ENCODE results near the gene HOXB4. TPM values are rescaled to one million over a fixed set of nuclear protein-coding genes. Genes with fewer than 3 reads are reported as not detected.

HOXB4 gene
- total and polyA plus RNA-seq, 2 donors (not counting 1 experiment from before 2014, with no cell fraction given): 3.8 to 8.9 TPM

GRCh38 chr17:48542698-48543106, 35.4 kb downstream of the HOXB4 start:
- no peaks in the 10 kb centered on the region for H3K9me3 ChIP-seq (ENCODE audit: control insufficient read depth, insufficient read depth, low read depth, low read length)
- H3K79me2 ChIP-seq (ENCODE audit: control insufficient read depth, insufficient read depth, low read length): peaks cover 78% of the 10 kb centered on the region
- no peaks in the 10 kb centered on the region for H3K27me3 ChIP-seq (ENCODE audit: control insufficient read depth, insufficient read depth, low read length)
- no peaks in the 10 kb centered on the region for H4K20me1 ChIP-seq (ENCODE audit: control insufficient read depth, extremely low read depth, insufficient read depth, low read length)
- H3K4me3 ChIP-seq (replicated peaks in 1 of 4; ENCODE audit: control extremely low read depth in 1 of 4, insufficient read depth in 1 of 4, low read depth in 3 of 4, low read length in 4 of 4): peak overlapping the region; percentile 89 to 99 (median 90)
- H3K4me2 ChIP-seq (ENCODE audit: extremely low read depth, insufficient read depth, low read length): peak overlapping the region; percentile 80
- H3K27ac ChIP-seq (ENCODE audit: insufficient read depth, low read length): peak overlapping the region; percentile 97
- no peak for DNase-seq (ENCODE audit: low read depth in 2 of 2)
- H3K9ac ChIP-seq (ENCODE audit: insufficient read depth, low read length): peak overlapping the region; percentile 90
- H3K36me3 ChIP-seq (ENCODE audit: control insufficient read depth, insufficient read depth, low read length): peaks cover 8% of the 10 kb centered on the region
- no peak for TF ChIP-seq EZH2 (IDR thresholded peaks at IDR 0.05; ENCODE audit: low read length, missing control alignments)
- H2AFZ ChIP-seq (ENCODE audit: low read length): no peak overlapping the region
- H3K4me1 ChIP-seq (ENCODE audit: control insufficient read depth, extremely low read depth, insufficient read depth, low read length): peaks cover 32% of the 10 kb centered on the region

DNA sequence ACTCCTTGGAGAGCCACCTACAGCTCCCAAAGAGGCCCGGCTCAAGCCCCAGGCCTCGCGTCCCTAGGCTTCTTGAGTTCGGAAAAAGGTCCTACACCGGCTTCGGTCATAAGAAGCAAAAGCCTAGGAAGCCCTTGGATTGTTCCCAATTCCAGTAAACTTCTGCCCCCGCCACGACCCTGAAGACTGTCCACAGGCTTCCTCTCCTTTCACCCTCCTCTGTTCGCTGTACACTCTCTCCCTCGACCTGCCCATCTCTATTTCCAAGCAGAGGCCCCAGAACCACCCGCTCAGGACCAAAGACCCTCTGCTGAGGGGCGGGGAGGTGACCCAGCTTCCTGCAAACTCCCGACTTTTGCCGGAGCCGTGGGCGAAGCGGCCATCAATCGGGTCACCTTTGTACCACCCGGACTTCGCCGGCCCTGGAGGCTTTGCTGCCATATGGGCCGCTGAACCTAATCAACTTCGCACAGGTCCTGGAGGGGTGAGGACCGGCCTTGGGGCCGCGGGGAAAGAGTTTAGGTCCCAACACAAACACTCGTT, 36.0 kb downstream of the HOXB4 start:
- no peaks in the 10 kb centered on the region for H4K20me1 ChIP-seq (ENCODE audit: control insufficient read depth, extremely low read depth, insufficient read depth, low read length)
- peak overlapping the region; percentile 80 for H3K4me2 ChIP-seq (ENCODE audit: extremely low read depth, insufficient read depth, low read length)
- H3K9me3 ChIP-seq (ENCODE audit: control insufficient read depth, insufficient read depth, low read depth, low read length): no peaks in the 10 kb centered on the region
- no peak for TF ChIP-seq EZH2 (IDR thresholded peaks at IDR 0.05; ENCODE audit: low read length, missing control alignments)
- TF ChIP-seq CTCF (conservative IDR thresholded peaks at IDR 0.05 in 1 of 2, IDR thresholded peaks at IDR 0.05 in 1 of 2; ENCODE audit: low read depth in 1 of 2, low read length in 2 of 2): no peak
- peak overlapping the region; percentile 89 to 99 (median 90) for H3K4me3 ChIP-seq (replicated peaks in 1 of 4; ENCODE audit: control extremely low read depth in 1 of 4, insufficient read depth in 1 of 4, low read depth in 3 of 4, low read length in 4 of 4)
- H3K9ac ChIP-seq (ENCODE audit: insufficient read depth, low read length): peak overlapping the region; percentile 90
- peaks cover 36% of the 10 kb centered on the region for H3K4me1 ChIP-seq (ENCODE audit: control insufficient read depth, extremely low read depth, insufficient read depth, low read length)
- H2AFZ ChIP-seq (ENCODE audit: low read length): no peak overlapping the region
- peak overlapping the region; percentile 97 for H3K27ac ChIP-seq (ENCODE audit: insufficient read depth, low read length)
- peaks cover 8% of the 10 kb centered on the region for H3K36me3 ChIP-seq (ENCODE audit: control insufficient read depth, insufficient read depth, low read length)
- H3K79me2 ChIP-seq (ENCODE audit: control insufficient read depth, insufficient read depth, low read length): peaks cover 72% of the 10 kb centered on the region
- H3K27me3 ChIP-seq (ENCODE audit: control insufficient read depth, insufficient read depth, low read length): no peaks in the 10 kb centered on the region
- peak in 1 of 2 donors; percentile 70 for DNase-seq (ENCODE audit: low read depth in 2 of 2)

- H3K9ac ChIP-seq (ENCODE audit: insufficient read depth, low read length): peak overlapping the region; percentile 90
- no peak for TF ChIP-seq CTCF (conservative IDR thresholded peaks at IDR 0.05 in 1 of 2, IDR thresholded peaks at IDR 0.05 in 1 of 2; ENCODE audit: low read depth in 1 of 2, low read length in 2 of 2)
- no peak for TF ChIP-seq EZH2 (IDR thresholded peaks at IDR 0.05; ENCODE audit: low read length, missing control alignments)
- H3K79me2 ChIP-seq (ENCODE audit: control insufficient read depth, insufficient read depth, low read length): peaks cover 67% of the 10 kb centered on the region
- H3K36me3 ChIP-seq (ENCODE audit: control insufficient read depth, insufficient read depth, low read length): peaks cover 8% of the 10 kb centered on the region
- no peaks in the 10 kb centered on the region for H3K9me3 ChIP-seq (ENCODE audit: control insufficient read depth, insufficient read depth, low read depth, low read length)
- peak overlapping the region; percentile 89 to 99 (median 90) for H3K4me3 ChIP-seq (replicated peaks in 1 of 4; ENCODE audit: control extremely low read depth in 1 of 4, insufficient read depth in 1 of 4, low read depth in 3 of 4, low read length in 4 of 4)
- DNase-seq (ENCODE audit: low read depth in 2 of 2): peak in 1 of 2 donors; percentile 85
- H3K27ac ChIP-seq (ENCODE audit: insufficient read depth, low read length): peak overlapping the region; percentile 97
- H2AFZ ChIP-seq (ENCODE audit: low read length): no peak overlapping the region
- H3K4me2 ChIP-seq (ENCODE audit: extremely low read depth, insufficient read depth, low read length): peak overlapping the region; percentile 82
- no peaks in the 10 kb centered on the region for H3K27me3 ChIP-seq (ENCODE audit: control insufficient read depth, insufficient read depth, low read length)
- no peaks in the 10 kb centered on the region for H4K20me1 ChIP-seq (ENCODE audit: control insufficient read depth, extremely low read depth, insufficient read depth, low read length)
- peaks cover 33% of the 10 kb centered on the region for H3K4me1 ChIP-seq (ENCODE audit: control insufficient read depth, extremely low read depth, insufficient read depth, low read length)
These were observed 36.5 kb downstream of the HOXB4 start for GRCh38 chr17:48541577-48542113.
